ENCODE results near the gene RASGRF2.

RASGRF2 gene

DNA sequence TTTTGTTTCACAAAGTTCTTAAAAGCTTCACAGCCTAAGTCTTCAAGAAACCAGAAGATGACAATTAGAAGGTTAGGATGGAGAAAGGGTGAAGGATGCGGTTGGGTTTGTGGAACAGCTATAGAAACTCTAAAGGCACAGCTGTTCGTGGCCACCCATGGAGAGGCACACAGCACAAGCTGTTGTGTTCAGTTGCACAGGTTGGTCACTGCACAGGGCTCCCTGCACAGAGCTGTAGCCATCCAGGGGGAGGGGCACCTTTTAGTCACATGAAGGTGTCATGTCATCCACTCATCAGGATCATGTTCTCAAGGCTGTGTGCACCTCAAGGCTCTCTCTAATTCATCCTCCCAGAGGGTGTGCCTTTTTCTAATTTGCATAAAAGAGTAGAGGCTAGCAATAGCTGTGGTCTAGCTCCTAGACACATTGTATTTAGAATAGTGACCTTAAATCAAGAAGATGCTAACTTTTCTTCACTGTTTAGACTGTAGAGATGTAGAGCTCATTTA lies 5.0 kb upstream of the RASGRF2 start:
- DNase-seq (ENCODE audit: low read depth in 2 of 3, low spot score in 1 of 3), result no peak

DNA sequence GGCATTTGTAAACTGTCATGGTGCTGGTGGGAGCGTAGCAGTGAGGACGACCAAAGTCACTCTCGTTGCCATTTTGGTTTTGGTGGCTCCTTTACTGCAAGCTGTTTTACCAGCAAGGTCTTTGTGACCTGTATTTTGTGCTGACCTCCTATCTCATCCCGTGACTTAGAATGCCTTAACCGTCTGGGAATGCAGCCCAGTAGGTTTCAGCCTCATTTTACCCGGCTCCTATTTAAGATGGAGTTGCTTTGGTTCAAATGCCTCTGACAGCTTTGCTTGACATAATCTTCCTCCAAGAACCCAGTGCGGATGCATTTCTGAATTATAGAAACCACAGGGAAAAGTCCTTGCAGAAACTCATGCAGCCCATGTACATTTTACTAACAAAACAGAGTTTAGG lies 3.9 kb upstream of the RASGRF2 start:
- DNase-seq (ENCODE audit: low read depth in 2 of 3, low spot score in 1 of 3), result no peak

DNA sequence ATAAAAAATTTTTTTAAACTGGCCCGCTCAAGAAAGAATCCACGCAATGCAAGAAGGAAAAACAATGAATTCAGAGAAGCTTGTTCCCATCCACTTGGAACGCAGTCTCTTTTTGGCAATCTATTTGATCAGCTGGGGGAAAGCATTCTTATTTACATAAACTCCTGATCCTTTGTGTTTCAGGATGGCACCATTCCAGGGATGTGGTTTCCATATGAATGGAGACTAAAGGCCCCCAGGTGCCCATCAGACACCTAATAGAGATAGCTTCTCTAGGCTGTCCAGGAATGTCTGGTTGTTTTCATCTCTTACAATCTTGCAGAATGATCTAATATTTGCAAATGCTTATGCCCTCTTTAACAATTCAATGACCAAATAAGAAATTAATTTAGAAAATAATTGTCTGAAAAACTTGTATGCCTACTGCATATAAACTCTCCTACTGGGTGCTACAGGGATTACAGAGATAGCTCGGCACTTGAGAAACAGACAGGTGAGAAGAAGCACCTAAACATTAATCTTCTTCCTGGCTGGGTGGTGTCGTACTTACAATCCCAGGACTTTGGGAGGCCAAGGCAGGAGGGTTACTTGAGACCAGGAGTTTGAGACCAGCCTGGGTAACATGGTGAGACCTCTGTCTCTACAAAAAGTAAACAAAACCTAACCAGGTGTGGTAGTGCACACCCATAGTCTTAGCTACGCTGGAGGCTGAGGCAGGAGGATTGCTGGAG lies 3.0 kb upstream of the RASGRF2 start:
- no peak for DNase-seq (ENCODE audit: low read depth in 2 of 3, low spot score in 1 of 3)

DNA sequence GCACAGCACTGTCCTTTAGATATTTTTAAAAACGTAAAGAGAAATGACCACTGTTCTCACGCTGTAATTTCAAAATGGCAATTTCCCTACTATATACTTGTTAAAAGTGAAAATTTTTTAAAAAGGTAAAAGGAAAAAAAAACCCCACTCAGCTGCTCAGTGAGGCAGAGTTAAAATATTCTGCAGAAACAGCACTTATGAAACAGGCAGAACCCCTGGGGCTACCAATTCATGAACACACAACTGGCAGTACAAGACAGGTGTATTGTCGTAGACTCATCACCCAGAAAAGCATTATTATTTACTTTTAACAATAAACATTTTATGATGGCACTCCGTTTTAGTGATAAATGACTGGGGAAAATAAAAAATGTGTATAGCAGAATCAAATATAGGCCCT lies 1.5 kb upstream of the RASGRF2 start:
- no peak for DNase-seq (ENCODE audit: low read depth in 2 of 3, low spot score in 1 of 3)

DNA sequence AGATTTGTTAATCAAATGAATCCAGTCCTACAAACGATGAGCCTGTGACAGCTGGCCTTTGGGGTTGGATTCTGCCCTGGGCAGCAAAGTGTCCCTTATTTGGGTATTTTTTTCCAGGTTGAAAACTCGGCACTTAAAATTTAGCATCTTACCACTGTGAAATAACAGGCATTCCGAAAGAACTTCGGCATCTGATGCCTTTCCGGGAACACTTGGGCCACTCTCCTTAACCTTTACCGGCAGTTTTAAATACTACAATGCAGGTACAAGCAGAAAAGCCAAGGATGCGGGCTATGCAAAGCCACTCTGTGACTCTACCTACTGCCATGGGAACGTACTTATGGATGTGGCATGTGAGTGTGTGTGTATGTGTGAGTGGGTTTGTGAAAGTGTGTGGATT lies 1.0 kb upstream of the RASGRF2 start:
- no peak for DNase-seq (ENCODE audit: low read depth in 2 of 3, low spot score in 1 of 3)

DNA sequence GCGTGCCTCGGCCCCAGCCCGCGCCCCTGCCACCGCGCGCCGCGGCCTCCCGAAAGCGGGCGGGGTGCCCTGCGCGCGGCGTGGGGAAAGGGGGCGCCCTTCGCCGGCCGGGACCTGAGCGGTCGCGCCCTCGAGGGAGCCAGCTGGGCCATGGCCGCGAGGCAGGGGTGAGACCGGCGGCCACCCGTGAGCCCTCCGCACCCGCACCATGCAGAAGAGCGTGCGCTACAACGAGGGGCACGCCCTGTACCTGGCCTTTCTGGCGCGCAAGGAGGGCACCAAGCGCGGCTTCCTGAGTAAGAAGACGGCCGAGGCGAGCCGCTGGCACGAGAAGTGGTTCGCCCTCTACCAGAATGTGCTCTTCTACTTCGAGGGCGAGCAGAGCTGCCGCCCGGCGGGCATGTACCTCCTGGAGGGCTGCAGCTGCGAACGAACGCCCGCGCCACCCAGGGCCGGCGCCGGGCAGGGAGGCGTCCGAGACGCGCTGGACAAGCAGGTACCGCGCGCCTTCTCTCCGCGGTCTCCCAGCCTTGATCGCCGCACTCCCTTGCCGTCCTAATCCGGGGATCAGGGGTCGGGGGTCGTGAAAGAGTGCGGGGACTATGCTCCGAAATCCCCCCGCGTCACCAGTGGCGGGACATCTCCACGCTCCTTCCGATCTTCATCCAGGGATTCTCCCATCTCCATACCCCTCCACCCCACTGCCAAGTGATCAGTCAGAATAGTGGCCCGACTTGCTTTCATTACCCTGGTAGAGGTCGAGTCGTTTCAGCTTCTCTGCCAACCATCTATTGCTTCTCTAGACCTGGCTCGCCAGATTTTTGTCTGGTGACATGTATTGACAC lies 590 bp downstream of the RASGRF2 start:
- peak in 2 of 3 donors; percentile 32 to 44 for DNase-seq (ENCODE audit: low read depth in 2 of 3, low spot score in 1 of 3)

DNA sequence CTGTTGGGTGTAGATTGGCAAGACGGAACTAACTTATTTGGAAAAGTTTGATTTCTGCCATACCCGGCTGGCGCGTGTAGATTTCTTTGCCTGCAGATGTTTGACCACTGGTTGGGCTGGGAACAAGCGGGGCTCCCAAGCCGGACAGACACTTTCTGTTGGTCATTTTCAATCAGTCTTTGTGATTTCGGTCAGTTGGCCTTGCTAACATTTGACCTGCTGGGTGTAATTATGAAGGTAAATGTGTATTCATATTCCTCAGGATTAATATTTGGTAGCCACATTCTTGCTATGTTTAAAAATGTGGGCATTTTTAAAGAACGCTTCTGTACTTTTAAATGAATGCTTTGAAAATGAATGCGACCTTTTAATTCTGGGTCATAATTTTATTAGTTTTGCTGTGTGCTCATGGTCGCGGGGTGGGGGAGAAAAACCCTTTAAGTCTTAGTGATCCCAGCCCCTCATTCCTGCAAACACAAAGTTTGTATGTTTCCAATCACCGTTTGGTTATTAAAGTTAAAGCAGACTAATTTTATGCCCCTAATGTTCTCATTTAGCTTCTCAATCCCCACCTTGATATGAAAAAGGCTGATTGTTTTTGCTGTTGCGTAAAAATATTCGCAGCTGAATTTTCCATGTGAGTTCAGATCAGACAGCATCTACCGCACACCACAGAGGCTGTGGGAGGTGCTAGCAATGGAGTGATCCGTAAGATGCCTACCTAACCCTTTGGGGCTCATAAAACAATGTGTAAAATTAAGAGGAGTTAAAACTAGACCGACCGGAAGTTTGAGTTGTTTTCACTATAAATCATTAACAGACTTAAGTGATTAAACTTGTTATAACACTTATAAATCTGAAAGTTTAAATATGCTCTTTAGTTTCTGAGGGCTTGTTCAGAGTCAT lies 1.5 kb downstream of the RASGRF2 start:
- DNase-seq (ENCODE audit: low read depth in 2 of 3, low spot score in 1 of 3), result peak; percentile 34 to 51 (median 40)

DNA sequence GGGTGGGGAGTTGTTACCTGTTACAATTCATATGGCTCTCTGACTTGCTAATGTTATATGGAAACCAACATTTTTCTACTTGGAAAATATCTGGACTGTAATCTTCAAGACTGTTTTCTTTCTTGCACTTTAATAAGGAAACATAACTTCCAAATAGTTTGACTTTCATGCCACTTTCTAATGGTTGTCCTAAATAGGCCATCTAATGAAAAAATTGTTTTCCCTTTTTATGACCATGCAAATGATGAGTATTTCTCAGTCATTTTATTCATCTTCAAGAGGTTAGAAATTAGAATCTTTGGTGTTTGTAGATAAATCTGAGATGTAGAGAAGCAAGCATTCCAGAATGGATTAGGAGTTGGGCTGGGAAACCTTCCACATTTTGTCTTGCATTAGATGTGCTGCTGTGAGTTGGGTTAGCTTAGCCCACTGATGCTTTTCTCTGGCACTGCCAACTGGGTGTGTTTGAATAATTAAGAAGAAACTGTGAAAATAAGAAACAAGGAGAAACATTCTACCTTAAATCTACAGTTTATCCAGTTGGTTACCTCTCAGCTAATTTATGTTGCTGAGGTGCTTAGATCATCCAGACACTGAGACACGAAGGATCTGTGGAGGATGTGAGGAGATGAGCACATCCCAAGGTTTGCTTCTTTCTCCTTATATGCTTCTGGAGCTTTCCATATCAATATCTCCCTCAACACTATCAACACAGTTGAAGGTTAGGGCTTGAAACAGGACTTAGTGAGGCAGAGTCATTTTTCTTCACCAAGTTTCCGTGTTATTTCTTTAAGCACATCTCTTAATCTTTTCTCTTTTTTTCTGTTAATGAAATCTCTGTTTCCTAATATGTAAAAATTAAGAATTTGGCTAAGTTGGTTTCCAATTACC lies 2.7 kb downstream of the RASGRF2 start:
- DNase-seq (ENCODE audit: low read depth in 2 of 3, low spot score in 1 of 3), result no peak

DNA sequence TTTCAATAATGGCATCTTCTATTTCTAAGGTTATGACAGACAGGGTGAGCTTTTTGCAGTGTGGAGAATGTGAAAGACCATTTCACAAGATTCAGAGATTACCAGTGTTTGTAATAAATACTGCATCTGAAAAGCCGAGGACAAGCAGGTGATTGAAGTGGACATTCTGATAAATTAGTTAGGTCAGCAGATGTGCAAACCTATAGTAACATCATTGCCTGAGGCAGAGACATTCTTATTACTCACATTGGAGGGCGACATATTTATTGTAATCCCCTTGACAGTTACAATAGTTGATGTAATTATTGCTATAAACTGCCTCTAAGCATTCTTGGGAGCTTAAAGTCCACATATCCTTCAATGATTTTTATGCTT lies 3.3 kb downstream of the RASGRF2 start:
- no peak for DNase-seq (ENCODE audit: low read depth in 2 of 3, low spot score in 1 of 3)

DNA sequence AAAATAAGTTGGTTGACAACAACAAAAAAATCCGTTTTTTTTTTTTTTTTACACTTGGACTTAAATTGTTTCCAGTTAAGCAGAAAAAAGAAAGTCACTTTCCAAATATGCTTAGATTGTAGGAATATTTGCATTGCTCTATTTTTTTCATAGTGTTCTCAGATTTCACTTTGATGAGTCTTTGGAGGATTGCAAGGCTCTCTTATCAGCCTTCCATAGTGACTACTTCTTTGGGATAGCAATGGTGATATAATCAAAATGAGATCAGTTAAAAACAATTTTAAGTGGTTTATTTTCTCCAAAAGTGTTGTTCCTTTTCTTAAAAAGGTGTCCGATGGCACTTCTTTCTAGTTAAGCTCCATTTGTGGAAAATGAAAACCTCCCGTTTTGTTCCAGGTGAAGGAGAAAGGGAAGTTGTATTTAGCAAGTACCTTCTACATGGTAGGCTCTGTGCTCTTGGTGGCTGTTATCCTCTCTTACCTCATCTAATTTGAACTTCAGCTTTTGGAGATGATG lies 3.9 kb downstream of the RASGRF2 start:
- DNase-seq (ENCODE audit: low read depth in 2 of 3, low spot score in 1 of 3), result no peak

DNA sequence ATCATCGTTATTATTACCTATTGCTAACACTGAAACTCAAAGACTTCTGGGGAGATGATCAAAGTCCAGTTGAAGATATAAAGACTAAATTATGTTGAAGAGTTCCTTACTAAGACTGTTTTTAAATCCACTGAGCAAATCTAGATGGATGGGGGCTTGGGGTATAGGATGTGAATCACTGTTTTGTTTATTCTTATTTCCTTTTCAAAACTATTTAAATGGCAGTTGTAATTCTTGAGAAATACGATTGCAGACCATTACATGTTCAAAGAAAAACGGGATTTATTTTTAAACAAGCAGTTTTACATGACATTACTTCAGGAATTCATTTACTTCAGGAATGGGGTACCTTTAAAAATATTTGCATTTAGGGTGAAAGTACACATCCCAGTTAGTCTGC lies 4.3 kb downstream of the RASGRF2 start:
- DNase-seq (ENCODE audit: low read depth in 2 of 3, low spot score in 1 of 3), result no peak

DNA sequence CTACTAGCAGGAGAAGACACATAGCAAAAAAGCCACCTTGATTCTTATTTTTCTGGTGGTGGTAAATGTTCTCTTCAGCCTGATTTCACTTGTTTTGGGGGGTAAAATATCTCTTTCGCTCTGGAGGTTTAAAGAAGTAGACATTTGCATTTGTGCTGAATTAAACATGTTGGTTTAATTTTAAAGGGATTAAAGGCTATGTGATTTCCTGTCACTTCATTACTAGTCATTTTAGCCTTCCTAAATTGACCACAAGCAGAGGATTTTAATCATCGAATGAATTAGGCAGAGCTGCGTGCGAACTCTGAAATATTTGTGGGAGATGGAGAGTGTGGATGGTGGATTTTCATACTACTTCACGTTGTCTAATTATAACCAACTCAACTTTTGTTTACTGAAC lies 4.8 kb downstream of the RASGRF2 start:
- no peak for DNase-seq (ENCODE audit: low read depth in 2 of 3, low spot score in 1 of 3)

DNA sequence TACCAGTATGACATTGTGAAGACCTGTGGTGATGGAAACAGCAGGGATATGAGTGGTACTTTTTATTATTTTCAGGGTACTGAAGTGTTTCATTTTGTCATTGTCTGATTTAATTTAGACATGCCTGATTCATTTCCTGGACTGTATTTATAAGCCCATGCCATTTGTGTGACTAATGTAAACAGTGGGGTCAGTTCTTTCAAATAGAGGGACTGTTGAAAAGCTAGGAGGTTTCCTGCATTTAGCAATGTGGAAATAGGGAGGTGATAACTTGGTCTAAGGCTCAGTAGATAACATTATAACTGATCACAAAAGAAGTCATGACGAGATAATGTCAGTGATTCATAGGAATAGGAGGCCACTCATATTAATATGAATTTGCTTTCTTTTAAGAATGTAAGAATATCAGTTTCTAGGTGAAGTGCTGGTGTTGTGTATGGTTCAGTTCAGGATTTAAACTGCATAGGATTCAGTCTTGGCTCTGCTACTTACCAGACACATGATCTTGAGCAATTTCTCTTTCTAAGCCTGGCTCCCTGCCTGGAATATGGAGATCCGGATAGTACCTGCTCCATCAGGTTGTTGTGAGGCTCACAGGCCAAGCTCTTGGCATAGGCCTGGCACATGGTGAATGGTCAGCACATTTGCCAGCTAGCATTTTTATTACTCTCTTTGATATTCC lies 7.5 kb downstream of the RASGRF2 start:
- DNase-seq (ENCODE audit: low read depth in 2 of 3, low spot score in 1 of 3), result no peak

DNA sequence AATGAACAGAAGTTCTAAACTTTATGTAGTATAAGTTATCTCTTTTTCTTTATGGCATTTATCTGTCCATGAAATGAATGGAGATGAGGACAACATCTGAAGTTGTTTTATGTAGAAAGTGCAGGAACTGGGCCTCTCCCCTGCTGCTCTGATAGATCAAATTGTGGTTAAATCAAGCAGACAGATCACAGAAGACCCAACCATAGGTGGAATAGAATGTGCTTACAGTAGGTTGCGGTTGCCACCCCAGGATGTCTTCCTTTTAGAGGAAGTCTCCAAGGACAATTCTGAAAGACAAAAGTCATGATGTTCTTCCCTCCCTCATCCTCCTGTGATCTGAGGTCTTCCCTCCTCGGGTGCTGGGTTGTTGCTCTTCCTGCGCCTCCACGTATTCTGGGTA lies 12.9 kb downstream of the RASGRF2 start:
- no peak for DNase-seq (ENCODE audit: low read depth in 2 of 3, low spot score in 1 of 3)

DNA sequence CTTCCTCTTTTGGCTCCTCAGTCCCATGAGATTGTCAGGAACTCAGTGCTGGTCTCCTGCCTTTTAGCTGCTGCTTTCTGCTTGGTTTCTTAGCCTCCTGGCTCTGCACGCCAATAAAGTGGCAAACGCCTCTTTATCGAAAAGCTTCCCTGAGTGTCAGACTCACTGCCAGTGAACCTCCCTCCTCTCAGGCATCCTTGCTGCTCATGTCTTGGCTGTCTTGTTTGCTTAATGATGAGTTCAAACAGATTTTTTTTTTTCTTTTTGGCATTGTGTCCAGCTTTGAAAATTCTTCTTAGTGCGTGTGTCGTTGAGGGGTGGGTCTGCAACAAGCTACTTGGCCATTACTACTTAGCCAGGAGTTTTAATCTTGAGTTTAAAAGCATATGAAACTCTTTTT lies 14.9 kb downstream of the RASGRF2 start:
- DNase-seq (ENCODE audit: low read depth in 2 of 3, low spot score in 1 of 3), result no peak

DNA sequence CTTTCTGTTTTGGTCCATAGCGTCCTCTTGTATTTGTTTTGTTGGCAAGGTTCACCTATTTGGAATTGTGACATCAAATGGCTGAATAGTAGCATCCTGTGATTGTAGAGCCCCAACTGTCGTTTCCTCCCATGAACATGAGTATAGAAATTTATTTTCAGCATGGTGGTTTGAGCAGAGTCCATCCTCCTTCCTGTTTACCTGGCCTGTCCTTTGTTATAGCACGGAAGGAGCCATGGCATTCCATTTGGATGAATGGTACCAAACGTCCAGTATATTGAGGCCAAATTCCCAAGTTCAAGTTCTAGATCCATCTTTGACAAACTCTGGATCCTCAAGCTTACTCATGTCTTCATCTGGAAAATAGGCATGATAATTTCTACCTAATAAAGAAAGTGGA lies 16.8 kb downstream of the RASGRF2 start:
- no peak for DNase-seq (ENCODE audit: low read depth in 2 of 3, low spot score in 1 of 3)

DNA sequence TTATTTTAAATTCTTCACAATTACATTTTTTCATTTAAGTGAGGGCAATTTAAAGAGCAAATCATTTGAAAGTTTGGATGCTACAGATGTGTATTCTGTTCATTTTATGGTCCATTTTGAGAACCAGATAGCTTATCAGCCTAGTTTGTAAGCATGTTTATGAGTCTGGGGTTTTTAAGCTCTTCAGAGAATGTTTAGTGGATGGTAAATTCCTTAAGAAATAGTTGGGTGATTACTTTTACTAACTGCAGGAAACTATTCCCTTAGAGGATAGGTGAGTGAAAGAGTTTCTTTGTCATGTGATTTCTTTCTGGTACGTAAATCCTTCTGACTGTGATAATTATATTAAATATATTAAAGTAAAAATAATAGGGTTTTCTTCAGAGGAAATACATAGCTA lies 17.6 kb downstream of the RASGRF2 start:
- no peak for DNase-seq (ENCODE audit: low read depth in 2 of 3, low spot score in 1 of 3)

DNA sequence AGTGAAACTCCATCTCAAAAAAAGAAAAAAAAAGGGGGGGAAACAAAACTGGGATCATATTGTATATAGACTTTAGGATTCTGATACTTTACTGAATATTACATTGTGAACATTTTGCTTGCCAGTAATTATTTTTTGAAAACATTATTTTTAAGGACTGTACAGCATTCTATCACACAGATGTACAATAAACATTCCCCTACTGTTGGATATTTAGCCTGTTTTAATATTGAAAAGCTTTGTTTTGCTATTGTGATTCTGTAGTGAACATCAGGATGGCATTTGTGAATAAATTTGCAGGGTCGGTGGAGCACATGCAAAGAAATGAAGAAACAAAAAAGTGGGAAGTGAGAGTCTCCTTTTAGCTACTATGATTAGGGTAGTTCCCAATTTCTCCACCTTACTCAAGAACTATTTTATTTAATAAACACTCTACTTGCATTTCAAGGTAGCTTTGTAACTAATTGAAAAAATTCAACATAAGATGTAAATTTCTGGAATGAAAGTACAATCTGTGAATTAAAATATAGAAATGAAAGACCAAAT lies 18.7 kb downstream of the RASGRF2 start:
- DNase-seq (ENCODE audit: low read depth in 2 of 3, low spot score in 1 of 3), result no peak

DNA sequence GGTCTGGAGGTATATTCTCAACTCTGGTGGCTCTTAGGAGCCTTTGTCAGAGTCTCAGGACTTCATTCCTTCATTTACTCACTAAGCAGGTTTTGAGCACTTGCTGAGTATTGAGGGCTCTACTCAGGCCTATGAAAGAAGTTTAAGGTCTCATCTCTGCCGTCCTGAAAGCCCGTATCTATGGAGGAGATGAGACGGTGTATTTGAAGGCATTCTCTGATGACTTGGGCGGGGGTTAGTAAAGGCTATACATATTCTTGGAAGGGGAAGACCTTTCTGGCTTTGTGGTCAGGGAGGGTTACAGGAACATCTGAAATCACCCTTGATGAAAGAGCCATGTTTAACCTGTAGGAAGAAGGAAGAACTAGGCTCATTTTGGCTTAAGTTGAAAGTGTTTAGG lies 21.9 kb downstream of the RASGRF2 start:
- no peak for DNase-seq (ENCODE audit: low read depth in 2 of 3, low spot score in 1 of 3)
